Endometrial microvascular endothelial cells (primary cell): ENCODE data around the gene CD276. TPM values are rescaled to one million over a fixed set of nuclear protein-coding genes. Genes with fewer than 3 reads are reported as not detected.

Experiments used
- in situ Hi-C: cut with HindIII; loops from 2 replicates; pipeline ENCODE4 v1.10.0; 2017; ENCODE audit warnings: low sequenced_read_pairs, low pct_unique_long_range_greater_than_20kb; ENCODE audit errors: inconsistent ontology term
- total RNA-seq: library from RNA; depleted of rRNA; stranded (reverse); fragments of >200 nt; gene quantifications from one replicate; pipeline ENCODE4 v1.2.3, GENCODE V29; 2015; ENCODE audit errors: inconsistent ontology term

Gene CD276
- total RNA-seq, 1 donor from 2014 or later, result 108 TPM

DNA sequence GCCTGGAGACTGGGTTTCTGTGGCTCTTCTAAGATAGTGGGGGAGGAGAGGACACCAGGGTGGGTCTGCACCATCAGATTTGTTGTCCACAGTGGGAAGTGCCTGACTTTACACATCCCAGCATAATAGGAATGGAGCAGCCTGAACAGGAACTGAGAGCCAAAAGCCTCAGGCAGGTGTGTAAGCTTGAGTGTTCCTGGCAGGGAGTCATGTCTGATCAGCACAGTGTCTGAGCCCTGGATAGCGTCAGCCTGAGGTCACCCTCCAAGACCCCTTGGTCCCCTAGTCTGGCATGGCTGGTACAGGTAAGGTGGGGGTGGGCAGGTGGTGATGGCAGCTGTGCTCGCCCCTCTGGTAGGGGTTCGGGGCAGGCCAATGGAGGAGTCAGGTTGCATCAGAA, 48.7 kb downstream of the CD276 start:
- in situ Hi-C loops, result no loop called here

DNA sequence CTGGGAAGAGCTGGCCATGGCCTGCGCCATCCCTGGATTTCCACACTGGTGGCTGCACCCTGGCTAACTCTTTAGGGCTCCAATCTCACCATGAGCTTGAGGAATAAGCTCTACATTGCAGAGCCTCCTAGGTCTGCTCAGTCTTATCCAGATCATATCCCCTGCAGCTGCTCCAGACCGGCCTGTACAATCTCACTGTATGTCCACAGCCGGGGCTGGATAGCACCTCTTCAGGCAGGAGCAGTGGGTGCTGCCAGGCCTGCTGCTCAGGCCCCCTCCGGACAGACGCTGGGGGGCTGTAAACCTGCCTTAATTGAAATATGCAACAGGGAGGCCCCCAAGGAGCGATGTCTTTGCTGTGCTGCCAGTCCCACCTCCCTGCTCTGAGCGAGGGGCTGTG, 53.4 kb downstream of the CD276 start:
- in situ Hi-C loops, result no loop called here

- in situ Hi-C loops, result no loop called here
Measured at GRCh38 chr15:73740152-73741048, 56.2 kb downstream of the CD276 start.

- in situ Hi-C loops, result no loop called here
Measured at GRCh38 chr15:73741321-73741836, 57.2 kb downstream of the CD276 start.

DNA sequence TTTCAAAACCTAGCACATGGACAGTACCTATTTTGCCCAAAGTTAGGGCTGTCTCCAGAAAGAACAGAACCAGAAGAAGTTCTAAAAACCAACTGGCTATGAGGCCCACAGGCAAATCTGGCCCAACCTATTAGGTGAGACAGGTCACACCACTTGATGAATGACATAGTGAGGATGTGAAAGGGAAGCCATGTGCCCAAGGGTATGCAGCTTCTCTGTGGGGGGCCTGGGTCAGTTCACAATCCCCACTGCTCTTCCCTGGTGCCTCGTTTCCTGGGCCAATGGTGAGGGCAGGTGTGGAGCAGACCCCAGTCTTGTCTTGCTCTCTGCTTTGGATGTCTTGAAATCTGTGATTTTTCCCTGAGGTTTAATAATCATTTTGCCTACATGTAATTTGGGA, 60.1 kb downstream of the CD276 start:
- in situ Hi-C loops, result no loop called here

DNA sequence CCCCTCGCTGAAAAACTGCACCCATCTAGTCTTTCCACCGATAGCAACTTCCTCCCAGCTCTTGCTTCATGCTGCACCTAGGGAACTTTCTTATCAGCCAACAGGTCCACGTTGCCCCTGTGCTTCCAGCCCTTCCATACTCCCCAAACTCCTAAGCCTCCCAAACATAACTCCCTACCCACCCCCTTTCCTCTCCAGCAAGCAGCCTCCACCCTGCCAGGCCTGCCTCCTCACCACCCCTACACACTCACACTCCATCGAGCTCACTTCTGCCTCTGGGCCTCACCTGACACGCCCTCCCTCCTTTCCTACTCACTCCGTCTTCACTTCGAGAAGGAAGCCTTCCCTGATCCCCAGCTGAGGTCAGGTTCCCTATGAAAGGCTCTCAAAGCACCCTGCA, 60.9 kb downstream of the CD276 start:
- in situ Hi-C loops, result no loop called here

- in situ Hi-C loops, result no loop called here
Measured at GRCh38 chr15:73746261-73746660, 62.1 kb downstream of the CD276 start.

GRCh38 chr15:73746883-73747282, 62.7 kb downstream of the CD276 start:
- in situ Hi-C loops, result no loop called here

DNA sequence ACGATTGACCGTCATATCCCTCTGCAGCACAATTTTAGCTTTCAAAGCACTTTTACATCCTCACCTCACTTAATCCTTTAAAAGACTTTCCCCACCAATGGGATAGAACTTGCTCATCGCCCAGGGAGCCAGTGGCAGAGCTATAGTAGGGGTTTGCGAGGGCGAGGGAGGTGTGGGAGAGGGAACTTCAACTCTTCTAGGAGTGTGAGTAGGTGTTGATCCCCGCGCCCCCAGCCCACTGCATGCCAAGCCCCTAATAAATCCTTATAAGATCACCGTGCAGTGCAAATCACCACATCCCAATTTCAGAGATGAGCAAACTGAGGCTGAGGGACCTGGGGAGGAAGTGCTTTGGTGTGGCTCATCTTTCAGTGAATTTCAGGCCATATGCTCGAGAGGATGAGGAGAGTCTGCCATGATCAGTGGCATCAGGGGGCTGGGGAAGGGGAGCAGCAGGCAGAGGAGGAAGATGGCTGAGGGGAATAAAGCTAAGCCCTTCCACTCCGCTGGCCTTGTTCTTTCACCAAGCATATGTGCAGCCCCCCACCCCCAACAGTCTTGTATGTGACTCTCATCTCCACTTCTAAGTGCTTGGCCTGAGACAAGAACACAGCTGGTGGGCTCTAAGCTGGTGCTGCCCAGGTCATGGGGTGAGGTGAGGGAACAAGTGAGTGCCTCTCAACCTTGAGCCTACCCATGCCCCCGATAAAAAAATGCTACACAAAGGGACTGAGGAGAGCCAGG, 63.8 kb downstream of the CD276 start:
- in situ Hi-C loops, result no loop called here

GRCh38 chr15:73748730-73749129, 64.5 kb downstream of the CD276 start:
- in situ Hi-C loops, result no loop called here

DNA sequence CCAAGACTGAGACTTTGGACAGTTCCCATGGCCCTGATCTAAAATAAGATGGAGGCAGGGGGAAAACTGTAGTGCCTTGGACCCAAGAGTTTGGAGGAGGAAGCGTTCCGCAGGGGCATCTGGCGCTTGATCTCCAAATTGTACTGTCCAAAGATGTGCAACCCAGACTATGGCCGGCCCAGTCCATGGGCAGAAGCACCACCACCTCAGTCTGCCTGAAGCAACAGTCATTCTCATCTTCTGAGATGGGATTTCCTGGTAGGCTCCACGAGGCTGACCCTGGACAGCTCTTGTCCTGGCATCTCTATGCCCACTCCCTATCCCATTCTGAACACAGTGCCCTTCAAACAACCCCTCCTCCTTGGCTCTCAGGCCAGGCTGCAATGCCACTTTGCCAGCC, 65.3 kb downstream of the CD276 start:
- in situ Hi-C loops, result no loop called here

DNA sequence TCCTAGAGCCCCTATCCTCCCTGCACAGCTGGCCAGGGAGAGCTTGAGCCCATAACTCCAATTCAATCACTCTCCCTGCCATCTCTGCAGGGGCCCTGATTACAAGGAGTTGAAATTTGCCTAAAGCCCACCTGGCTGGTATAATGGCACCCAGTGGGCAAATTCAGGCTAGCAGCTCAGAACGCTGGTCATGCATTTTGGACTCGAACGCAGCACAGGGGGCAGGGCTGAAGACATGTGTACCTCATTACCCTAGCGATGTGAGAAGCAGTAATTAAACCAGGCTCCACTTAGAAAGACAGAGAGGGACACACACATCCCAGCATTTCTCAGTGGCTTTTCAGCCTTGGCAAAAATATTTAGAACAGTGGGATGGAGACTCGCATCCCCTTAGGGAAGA, 65.8 kb downstream of the CD276 start:
- in situ Hi-C loops, result loop anchor here (25.0 kb wide), 1 partner anchor 112 kb away; the partner anchor contains the start of gene TBC1D21

DNA sequence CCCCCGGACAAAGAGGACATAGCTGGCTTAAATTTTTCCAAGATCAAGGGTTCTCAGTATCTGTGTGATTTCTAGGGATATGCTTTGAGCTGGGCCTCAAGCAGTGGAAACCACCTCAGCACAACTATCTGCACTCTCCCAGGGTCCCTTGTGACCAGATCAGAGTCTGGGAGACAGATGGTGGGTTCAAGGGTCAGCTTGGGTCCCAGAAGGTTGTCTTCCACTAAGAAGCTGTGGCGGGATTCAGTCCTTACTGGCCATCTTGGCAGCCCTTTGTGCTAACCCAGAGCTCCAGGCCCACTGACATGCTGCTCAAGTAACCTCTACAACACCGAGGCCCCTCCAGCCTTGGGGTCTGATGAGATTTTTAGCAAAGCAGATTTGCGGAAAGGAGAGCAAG, 66.3 kb downstream of the CD276 start:
- in situ Hi-C loops, result loop anchor here (25.0 kb wide), 1 partner anchor 112 kb away; the partner anchor contains the start of gene TBC1D21

DNA sequence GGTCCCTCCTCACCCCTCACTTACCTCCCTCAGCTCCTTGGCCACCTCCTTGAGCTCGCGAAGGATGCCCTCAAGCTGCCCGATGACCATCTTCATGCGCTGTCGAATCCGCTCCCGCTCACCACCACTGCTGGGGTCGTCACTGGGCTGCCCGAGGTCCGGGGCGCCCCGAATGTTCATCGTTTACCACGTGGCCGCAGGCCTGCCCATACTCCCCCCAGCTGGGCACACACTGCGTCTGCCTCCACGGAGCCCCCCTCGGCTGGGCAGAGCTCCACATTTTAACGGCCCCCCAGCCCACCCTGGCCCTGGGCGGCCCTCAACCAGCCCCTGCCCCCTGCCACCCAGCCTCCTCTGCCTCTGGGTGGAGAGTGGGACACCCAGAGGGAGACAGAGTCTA, 66.8 kb downstream of the CD276 start:
- in situ Hi-C loops, result loop anchor here (25.0 kb wide), 1 partner anchor 111 kb away; the partner anchor contains the start of gene TBC1D21

DNA sequence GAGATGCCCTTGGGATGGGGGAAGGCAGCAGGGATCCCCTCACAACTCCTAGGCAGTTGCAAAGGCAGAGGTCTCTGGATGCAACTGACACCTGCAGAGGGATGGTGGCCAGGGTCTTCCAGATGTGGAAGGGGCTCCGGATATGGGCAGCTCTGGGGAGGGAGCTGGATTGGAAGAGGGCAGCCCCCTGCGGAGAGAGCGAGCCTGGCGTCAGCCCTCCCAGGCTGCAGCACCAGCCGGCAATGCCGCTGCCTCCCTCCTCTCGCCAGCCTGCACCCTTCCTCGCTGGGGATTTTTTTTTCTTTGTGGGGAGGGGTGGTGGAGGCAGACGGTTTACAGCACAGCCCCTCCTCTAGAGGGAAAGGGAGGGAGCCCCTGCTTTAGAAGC, 67.3 kb downstream of the CD276 start:
- in situ Hi-C loops, result loop anchor here (25.0 kb wide), 1 partner anchor 111 kb away; the partner anchor contains the start of gene TBC1D21

GRCh38 chr15:73751899-73752805, 68.0 kb downstream of the CD276 start:
- in situ Hi-C loops, result loop anchor here (25.0 kb wide), 1 partner anchor 110 kb away; the partner anchor contains the start of gene TBC1D21

GRCh38 chr15:73752806-73753193, 68.6 kb downstream of the CD276 start:
- in situ Hi-C loops, result loop anchor here (25.0 kb wide), 1 partner anchor 110 kb away; the partner anchor contains the start of gene TBC1D21
